ENCODE measurements around the gene G2E3.

G2E3 gene

GRCh38 chr14:30656190-30656632 lies 97.3 kb downstream of the G2E3 start:
- DNase-seq (ENCODE audit: low read depth) = no peak

- DNase-seq (ENCODE audit: low read depth) = no peak
These were observed 98.1 kb downstream of the G2E3 start for GRCh38 chr14:30657050-30657449.

DNA sequence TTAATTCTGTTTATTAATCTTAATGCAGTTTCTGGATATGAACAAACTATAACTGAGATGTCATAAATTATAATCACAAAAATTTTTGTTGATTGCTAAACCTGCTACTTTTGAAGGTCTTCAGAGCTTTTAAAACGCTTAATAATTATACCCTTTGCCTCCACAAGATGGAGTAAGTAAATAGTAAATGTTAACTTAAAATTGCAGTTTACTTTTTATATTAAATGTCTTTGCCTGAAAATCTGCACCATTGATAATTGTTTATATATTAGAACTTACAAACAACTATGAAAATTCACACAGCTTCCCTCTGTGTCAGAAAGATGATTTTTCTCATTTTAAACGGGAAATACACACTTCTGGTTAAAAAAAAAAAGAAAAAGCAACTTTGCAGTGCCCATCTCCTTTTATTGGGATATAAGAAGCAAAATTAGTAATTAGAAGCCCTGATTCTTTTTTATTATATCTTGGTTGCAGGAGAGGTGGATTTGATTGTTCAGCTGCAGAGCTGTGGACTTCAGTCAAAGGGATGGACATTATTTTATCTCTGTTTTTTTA lies 98.7 kb downstream of the G2E3 start:
- DNase-seq (ENCODE audit: low read depth) = no peak

GRCh38 chr14:30658645-30659044 lies 99.7 kb downstream of the G2E3 start:
- no peak for DNase-seq (ENCODE audit: low read depth)

GRCh38 chr14:30669594-30669993 lies 110.6 kb downstream of the G2E3 start:
- DNase-seq (ENCODE audit: low read depth) = no peak
